ENCODE data around the gene LMF2. TPM values are rescaled to one million over a fixed set of nuclear protein-coding genes. Genes with fewer than 3 reads are reported as not detected.

The LMF2 gene
- polyA plus RNA-seq, 6 donors from 2014 or later = 6.4 to 20.9 (median 10.1) TPM

DNA sequence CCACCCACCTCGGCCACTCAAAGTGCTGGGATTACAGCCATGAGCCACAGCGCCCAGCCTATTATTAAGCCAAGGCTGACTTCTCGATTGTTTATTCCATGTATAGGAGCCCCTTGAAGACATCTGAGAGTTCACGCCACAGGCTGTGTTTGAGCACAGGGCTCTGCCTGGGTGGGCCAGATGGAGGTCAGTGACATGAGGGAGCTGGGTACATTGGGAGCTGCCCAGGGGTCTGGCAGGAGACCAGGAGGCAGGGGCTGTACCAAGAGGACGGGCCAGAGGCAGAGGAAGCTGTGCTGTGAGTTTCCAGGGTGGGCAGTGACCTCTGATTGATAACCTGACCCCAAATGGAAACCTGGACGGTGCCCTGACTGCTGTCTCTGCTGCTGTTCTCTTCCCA is 5.4 kb downstream of the LMF2 start:
- ATAC-seq (ENCODE audit: low read depth in 2 of 2) = no peak
- no peak for DNase-seq
- H3K4me3 Mint-ChIP-seq = peak overlapping the region in 2 of 8 donors; percentile 53 to 63
- H3K9me3 Mint-ChIP-seq = no peaks in the 10 kb centered on the region
- H3K27ac Mint-ChIP-seq = no peak overlapping the region
- no peaks in the 10 kb centered on the region for H3K27me3 Mint-ChIP-seq
- peaks cover 9 to 13% (median 10%) of the 10 kb centered on the region in 3 donors for H3K4me1 Mint-ChIP-seq
- H3K36me3 Mint-ChIP-seq = no peaks in the 10 kb centered on the region

DNA sequence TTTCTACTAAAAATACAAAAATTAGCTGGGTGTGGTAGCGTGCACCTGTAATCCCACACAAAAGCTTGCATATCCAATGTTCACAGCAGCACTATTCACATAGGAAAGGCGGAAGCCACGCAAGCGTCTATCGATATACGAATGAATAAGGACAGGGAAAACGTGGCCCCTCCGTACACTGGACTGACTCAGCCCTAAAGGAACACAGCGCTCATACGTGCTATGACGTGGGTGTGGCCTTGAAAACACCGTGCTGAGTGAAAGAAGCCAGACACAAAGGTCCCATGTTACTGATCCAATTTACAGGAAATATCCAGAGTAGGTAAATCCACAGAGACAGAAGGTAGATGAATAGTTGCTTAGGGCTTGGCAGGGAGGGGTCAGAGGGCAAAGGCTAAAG is 7.0 kb downstream of the LMF2 start:
- Mint-ChIP-seq H3K36me3 (no peaks in the 10 kb centered on the region), H3K9me3 (no peaks in the 10 kb centered on the region), H3K27me3 (no peaks in the 10 kb centered on the region), H3K4me3 (peak overlapping the region in 1 of 8 donors; percentile 16), H3K27ac (no peak overlapping the region), H3K4me1 (peaks cover 7 to 10% (median 8%) of the 10 kb centered on the region in 3 donors)
- DNase-seq (no peak), ATAC-seq (ENCODE audit: low read depth in 2 of 2) (no peak)

DNA sequence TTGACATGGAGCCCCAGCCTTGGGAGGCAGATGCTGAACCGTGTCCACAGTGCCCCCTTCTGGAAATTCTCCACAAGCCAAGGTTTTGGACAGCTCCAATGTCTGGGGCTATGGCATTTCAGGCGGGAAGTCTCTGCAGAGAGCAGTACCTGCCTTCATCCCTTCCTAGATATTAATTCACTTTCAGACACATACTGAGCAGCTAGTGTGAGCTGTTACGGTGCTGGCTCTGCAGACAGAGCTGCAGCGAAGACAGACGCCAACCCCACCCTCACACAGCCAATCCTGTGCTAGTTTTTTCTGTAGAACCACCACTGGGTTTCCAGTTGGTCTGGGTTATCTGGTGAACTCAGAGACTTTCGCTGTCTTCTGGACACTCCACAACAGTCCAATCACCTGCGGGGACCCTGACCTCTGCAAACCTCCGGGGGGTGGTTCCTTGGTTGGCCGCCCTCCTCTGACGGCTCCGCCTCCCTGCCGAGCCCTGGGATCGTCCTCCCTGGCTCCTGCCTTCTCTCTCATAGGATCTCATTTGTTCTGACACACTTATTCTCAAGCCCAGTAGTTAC is 9.1 kb downstream of the LMF2 start:
- DNase-seq (peak; percentile 61), ATAC-seq (ENCODE audit: low read depth in 2 of 2) (peak; percentile 92 to 96)
- Mint-ChIP-seq H3K27me3 (no peaks in the 10 kb centered on the region), H3K36me3 (no peaks in the 10 kb centered on the region), H3K4me3 (no peak overlapping the region), H3K4me1 (peaks cover 7 to 10% (median 8%) of the 10 kb centered on the region in 3 donors), H3K27ac (peak overlapping the region in 2 of 6 donors; percentile 42 to 73), H3K9me3 (no peaks in the 10 kb centered on the region)

DNA sequence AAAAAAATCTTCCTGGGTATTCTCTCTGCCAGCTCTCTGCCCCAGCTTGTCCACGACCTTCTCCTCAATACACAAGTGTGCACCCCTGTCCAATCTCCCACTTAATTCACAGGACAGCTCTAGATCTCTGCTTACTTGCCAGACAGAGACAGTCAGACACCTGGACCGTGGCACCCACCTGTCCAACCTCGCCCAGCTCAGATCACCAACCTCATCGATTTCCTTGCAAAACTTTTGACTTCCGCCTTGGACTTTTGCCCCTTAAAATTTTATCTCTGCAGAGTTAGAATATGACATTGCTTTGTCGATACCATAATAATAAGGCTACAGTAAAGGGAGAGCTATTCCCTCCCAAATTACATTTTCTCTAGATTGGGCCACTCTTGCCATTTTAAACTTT is 10.4 kb downstream of the LMF2 start:
- DNase-seq = no peak
- no peak for ATAC-seq (ENCODE audit: low read depth in 2 of 2)
- Mint-ChIP-seq H3K9me3 (no peaks in the 10 kb centered on the region), H3K4me1 (peaks cover 7 to 10% (median 8%) of the 10 kb centered on the region in 3 donors), H3K36me3 (no peaks in the 10 kb centered on the region), H3K4me3 (no peak overlapping the region), H3K27ac (peak overlapping the region in 1 of 6 donors; percentile 13), H3K27me3 (no peaks in the 10 kb centered on the region)

DNA sequence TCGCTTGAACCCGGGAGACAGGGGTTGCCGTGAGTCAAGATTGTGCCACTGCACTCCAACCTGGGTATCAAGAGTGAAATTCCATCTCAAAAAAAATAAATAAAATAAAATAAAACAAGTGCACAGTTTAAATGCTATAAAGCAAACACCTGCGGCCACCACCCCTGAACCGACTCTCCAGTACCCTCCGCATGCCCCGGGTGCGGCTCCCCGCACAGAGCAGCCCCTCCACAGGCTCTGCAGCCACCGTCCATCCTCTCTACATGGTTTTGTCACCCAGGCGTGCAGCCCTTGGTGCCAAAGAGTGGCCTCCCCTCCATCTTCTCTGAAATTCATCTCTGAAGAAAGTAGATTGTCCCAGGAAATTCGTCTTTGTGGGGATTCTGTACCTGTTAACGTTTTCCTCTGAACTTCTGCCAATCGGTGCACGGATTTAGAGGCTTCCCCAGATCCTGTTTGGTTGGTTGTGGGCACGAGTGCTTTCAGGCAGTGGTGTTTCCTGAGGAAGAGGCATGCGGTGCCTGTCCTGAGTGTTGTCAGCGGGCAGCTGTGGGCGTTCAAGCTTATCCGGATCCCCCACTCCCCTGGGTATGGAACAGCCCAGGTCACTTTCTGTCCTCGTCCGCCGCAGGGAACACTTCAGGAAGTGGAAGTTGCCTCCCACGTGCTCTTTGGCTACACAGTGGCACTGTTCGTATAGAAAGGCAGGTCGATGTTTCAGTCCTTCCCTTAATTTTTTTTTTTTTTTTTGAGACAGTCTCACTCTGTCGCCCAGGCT is 16.8 kb downstream of the LMF2 start:
- peaks cover 0 to 5% (median 4%) of the 10 kb centered on the region in 3 donors for H3K27me3 Mint-ChIP-seq
- H3K4me3 Mint-ChIP-seq = peak overlapping the region in 4 of 8 donors; percentile 5 to 68 (median 49)
- H3K27ac Mint-ChIP-seq = peak overlapping the region in 3 of 6 donors; percentile 49 to 76 (median 54)
- H3K9me3 Mint-ChIP-seq = no peaks in the 10 kb centered on the region
- H3K36me3 Mint-ChIP-seq = no peaks in the 10 kb centered on the region
- peak; percentile 18 to 32 for ATAC-seq (ENCODE audit: low read depth in 2 of 2)
- no peak for DNase-seq
- peaks cover 7 to 12% (median 8%) of the 10 kb centered on the region in 3 donors for H3K4me1 Mint-ChIP-seq

DNA sequence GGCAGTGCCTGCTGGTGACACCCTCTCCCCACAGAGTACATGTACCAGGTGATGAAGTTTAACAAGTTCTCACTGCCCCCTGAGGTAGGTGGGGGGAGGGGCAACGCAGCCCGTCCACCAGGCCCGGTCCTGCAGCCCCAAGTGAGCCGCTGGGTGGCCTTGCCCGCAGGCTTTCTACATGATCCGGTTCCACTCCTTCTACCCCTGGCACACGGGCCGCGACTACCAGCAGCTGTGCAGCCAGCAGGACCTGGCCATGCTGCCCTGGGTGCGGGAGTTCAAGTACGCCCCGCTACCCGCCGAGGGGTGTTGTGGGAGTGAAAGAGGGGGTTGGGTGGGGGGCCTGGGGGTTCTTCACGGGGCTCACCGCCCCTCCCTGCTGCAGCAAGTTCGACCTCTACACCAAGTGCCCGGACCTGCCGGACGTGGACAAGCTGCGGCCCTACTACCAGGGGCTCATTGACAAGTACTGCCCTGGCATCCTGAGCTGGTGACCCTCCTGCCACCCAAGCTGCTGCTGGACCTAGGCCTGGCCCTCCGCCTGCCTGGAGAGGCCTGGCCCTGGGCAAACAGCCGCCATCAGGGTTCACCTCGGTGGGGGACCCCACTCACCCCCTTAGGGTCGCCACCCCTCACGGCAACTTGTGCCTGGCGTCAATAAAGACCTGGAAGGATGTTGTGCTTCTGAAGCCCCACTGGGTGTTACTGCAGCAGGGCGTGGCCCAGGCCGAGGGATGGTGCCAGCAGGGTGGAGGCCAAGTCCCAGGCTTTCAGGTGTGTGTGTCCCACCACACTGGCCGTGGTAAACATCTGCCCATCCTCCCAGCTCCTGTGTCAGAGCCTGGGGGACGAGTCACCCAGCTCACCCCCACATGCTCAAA is 17.9 kb downstream of the LMF2 start:
- Mint-ChIP-seq H3K27ac (no peak overlapping the region), H3K4me3 (no peak overlapping the region), H3K4me1 (peaks cover 7 to 15% (median 8%) of the 10 kb centered on the region in 3 donors), H3K27me3 (peaks cover 0 to 10% (median 5%) of the 10 kb centered on the region in 3 donors), H3K9me3 (no peaks in the 10 kb centered on the region), H3K36me3 (no peaks in the 10 kb centered on the region)
- ATAC-seq (ENCODE audit: low read depth in 2 of 2) (no peak), DNase-seq (no peak)

DNA sequence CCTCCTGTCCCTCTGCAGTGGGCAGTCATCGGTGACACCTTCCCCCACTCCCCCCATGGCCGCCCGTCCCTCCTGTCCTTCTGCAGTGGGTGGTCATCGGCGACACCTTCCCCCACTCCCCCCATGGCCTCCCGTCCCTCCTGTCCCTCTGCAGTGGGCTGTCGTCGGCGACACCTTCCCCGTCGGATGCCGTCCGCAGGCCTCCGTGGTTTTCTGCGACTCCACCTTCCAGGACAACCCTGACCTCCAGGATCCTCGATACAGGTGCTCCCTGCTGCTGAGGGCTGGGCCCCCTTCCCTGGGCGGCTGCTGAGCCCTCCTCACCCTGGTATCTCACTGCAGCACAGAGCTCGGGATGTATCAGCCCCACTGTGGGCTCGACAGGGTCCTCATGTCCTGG is 18.6 kb downstream of the LMF2 start:
- peaks cover 0 to 14% (median 5%) of the 10 kb centered on the region in 3 donors for H3K27me3 Mint-ChIP-seq
- no peaks in the 10 kb centered on the region for H3K36me3 Mint-ChIP-seq
- H3K4me1 Mint-ChIP-seq = peaks cover 11 to 17% (median 12%) of the 10 kb centered on the region in 3 donors
- ATAC-seq (ENCODE audit: low read depth in 2 of 2) (no peak), DNase-seq (no peak)
- no peak overlapping the region for H3K4me3 Mint-ChIP-seq
- H3K9me3 Mint-ChIP-seq = no peaks in the 10 kb centered on the region
- H3K27ac Mint-ChIP-seq = no peak overlapping the region

DNA sequence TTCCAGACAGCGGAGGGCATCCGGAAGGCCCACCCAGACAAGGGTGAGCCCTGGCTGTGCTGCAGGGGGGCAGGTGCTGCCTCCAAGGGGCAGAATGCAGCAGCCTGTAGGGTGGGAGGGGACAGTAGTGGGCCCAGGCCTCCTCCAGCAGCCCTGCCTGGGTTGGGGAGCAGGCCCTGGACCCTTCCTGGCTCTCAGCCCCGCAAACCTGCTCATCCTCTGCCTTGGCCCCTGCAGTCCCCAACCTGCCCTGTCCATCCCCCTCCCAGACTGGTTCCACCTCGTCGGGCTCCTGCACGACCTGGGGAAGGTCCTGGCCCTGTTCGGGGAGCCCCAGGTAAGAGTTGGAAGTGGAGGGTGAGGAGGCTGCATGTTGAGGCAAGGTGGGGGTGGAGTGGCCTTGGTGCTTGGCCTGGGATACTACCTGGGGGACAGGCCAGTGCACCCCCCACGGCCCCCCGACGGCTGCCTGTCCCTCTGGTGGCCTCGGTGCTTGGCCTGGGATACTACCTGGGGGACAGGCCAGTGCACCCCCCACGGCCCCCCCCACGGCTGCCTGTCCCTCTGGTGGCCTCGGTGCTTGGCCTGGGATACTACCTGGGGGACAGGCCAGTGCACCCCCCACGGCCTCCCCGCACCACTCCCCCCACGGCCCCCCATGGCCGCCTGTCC is 19.4 kb downstream of the LMF2 start:
- DNase-seq (no peak), ATAC-seq (ENCODE audit: low read depth in 2 of 2) (no peak)
- Mint-ChIP-seq H3K36me3 (no peaks in the 10 kb centered on the region), H3K9me3 (no peaks in the 10 kb centered on the region), H3K27me3 (peaks cover 0 to 18% (median 5%) of the 10 kb centered on the region in 3 donors), H3K4me1 (peaks cover 11 to 17% (median 14%) of the 10 kb centered on the region in 3 donors), H3K4me3 (no peak overlapping the region), H3K27ac (no peak overlapping the region)

DNA sequence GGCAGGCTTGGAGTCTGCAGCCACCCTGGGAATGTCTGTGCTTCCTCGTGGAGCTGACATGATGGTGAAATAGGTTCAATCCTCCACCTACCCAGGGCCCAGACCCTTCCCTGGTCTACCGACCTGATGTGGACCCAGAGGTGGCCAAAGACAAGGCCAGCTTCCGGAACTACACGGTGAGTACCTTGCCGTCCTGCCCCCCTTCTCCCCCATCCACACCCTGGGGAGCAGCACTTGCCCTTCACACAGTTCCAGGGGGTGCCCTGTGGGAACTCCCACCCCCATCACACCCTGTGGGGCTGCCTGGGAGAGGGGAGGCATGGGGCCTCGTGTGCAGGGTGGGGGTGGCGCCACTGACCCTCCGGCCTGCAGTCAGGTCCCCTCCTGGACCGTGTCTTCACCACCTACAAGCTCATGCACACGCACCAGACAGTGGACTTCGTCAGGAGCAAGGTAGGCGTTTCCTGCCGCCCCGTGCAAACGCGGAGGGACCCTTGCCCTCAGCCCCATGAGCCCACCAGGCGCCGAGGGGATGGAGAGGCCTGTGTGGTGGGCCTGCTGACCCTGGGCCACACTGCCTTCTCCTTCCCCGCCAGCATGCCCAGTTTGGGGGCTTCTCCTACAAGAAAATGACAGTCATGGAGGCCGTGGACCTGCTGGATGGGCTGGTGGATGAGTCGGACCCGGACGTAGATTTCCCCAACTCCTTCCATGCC is 20.1 kb downstream of the LMF2 start:
- Mint-ChIP-seq H3K27ac (peak overlapping the region in 2 of 6 donors; percentile 2 to 24), H3K9me3 (no peaks in the 10 kb centered on the region), H3K27me3 (peaks cover 0 to 22% (median 5%) of the 10 kb centered on the region in 3 donors), H3K4me1 (peaks cover 11 to 17% (median 14%) of the 10 kb centered on the region in 3 donors), H3K4me3 (no peak overlapping the region), H3K36me3 (no peaks in the 10 kb centered on the region)
- DNase-seq (no peak), ATAC-seq (ENCODE audit: low read depth in 2 of 2) (no peak)

DNA sequence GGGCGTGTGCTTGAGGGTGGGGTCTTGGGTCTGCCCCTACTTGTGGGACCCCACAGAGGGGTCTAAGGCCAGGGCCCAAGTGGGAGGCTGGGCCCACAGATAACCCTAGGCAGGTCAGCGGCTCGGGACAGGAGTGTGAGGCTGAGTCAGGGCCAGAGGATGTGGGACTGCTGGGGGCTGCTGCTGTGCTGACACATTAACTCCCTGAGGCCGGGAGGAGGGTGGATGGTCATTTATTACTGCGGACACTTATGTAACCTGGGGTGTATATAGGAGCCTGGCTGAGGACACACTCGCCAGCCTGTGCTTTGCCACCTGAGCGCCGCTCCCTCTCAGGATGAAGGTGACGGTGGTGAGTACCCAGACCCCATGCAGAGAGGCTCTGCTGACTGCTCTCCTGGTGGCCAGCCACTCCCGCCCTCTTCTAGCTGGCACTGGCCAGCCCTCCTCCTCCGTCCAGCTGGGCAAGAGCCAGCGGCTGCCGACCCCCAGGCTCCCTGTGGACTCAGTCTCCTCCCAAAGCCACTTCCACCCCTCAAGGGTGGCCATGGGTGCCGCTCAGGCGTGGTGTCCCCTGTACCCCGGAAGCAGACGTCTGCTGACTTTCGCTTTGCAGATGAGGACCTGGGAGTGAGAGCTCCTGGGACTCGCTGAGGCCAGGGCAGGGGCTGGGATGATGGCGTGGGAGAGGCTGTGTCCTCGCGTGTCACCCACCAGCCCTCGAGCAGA is 20.8 kb downstream of the LMF2 start, which contains the start of gene MIOX:
Gene MIOX, plus strand, starts transcription at position 299 of the 729 bp plus-strand sequence. Its CDS starts 39 bp downstream, at position 338.
- H3K9me3 Mint-ChIP-seq = no peaks in the 10 kb centered on the region
- H3K36me3 Mint-ChIP-seq = no peaks in the 10 kb centered on the region
- ATAC-seq (ENCODE audit: low read depth in 2 of 2) (no peak), DNase-seq (no peak)
- peaks cover 11 to 17% (median 14%) of the 10 kb centered on the region in 3 donors for H3K4me1 Mint-ChIP-seq
- peaks cover 0 to 22% (median 5%) of the 10 kb centered on the region in 3 donors for H3K27me3 Mint-ChIP-seq
- peak within 1 kb of the TSS in 4 of 6 donors; percentile 2 to 70 (median 44) for H3K27ac Mint-ChIP-seq
- H3K4me3 Mint-ChIP-seq = peak within 1 kb of the TSS in 2 of 8 donors; percentile 22 to 42

DNA sequence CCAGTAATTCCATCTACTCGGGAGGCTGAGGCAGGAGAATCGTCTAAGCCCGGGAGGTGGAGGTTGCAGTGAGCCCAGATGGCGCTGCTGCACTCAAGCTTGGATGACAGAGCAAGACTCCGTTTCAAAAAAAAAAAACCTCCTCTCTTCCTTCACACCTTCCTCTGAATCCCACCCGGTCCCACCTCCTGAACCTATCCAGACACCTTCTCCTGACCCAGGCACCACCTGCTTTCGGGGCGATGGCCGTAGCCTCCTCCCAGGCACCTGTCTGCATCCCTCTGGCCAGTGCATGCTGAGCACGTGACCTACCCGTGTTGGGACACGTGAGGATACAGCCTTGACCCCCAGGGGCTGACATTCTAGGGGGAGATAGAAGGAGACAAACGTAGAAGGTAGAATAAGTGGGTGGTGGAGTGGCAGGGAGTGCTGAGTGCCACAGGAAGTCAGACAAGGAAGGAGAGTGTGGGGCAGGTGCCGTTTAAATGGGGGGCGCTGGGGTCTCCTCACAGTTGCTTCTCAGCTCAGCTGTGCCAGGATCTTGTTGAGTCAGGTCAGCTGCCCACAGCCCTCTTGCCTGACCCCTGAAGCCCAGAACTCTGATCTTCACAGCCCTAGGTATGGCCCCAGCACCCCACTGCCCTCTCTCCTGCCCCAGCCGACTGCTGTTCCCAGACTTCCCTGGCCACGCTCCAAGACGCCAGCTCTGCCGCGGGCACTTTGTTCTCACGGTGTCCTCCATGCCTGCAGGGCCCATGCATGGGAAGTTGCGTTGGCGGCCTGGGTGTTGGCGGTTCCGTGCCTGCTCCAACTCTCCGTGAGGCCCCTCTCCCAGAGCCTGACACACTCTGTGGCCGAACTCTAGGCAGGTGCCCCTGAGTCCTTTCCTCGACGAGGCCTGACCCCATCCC is 22.0 kb downstream of the LMF2 start:
- Mint-ChIP-seq H3K36me3 (no peaks in the 10 kb centered on the region), H3K27me3 (peaks cover 0 to 22% (median 0%) of the 10 kb centered on the region in 3 donors), H3K4me3 (peak overlapping the region in 2 of 8 donors; percentile 1 to 76), H3K9me3 (no peaks in the 10 kb centered on the region), H3K27ac (peak overlapping the region in 3 of 6 donors; percentile 65 to 70 (median 69)), H3K4me1 (peaks cover 4 to 9% (median 6%) of the 10 kb centered on the region in 3 donors)
- no peak for DNase-seq
- ATAC-seq (ENCODE audit: low read depth in 2 of 2) = no peak

Measured in naive B cell (primary cell).